Fibroblast of peridontal ligament (primary cell): ENCODE measurements around the gene KCTD8.

ENCODE experiments used
- DNase-seq: peaks from one replicate; pipeline ENCODE4 v3.0.0-alpha.2; 2010; ENCODE audit errors: extremely low read depth

Gene KCTD8

DNA sequence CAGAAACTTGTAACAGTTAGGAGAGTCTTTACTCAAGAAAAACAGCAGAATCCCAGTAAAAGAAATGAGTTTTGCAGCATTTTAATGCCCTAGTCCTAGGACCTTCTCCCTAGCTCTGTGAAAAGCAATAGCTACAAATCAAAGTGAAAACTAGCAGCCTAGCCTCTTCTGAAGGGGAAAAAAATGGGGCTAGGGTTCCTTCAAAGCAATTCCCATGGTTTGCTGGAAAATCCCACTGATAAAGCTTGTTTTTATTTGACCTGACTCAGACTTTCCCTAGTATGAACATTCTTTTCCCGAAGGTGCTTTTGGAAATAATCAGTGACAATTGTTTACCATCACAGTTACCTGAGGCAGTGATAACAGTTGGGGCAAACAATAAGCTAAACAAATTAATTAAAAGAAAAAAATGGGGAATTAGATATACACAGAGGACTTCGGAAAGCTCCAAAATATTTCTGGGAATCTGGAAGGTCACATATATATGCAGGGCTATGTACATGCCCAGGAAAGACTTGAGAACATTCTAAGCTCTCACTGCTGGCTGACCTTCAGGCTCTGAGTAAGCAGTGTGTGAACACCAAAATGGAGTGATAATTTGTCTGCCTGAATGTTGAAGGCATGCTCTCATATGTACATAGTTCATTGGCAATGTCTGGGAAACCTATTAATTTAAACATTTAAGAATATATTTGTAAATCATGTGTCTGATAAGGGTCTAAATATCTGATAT is 285.9 kb downstream of the KCTD8 start:
- no peak for DNase-seq

DNA sequence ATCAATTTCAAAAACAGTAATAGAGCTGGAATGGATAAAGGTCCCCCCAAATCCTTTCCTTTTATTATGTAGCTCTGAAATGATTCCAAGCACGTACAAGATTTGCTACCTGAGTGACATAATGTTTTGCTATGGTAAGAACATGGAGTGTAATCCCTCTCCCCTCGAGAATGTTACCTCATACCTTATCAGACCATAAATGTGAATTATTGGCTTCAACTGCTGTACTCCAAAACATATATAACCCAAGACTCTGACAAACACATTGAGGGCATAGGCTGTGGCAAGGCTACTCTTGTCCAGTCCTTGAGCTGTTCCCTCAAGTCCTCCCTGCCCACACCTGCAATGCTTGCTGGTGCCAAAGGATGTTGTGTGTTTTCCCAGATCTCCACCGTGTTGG is 286.9 kb downstream of the KCTD8 start:
- no peak for DNase-seq

DNA sequence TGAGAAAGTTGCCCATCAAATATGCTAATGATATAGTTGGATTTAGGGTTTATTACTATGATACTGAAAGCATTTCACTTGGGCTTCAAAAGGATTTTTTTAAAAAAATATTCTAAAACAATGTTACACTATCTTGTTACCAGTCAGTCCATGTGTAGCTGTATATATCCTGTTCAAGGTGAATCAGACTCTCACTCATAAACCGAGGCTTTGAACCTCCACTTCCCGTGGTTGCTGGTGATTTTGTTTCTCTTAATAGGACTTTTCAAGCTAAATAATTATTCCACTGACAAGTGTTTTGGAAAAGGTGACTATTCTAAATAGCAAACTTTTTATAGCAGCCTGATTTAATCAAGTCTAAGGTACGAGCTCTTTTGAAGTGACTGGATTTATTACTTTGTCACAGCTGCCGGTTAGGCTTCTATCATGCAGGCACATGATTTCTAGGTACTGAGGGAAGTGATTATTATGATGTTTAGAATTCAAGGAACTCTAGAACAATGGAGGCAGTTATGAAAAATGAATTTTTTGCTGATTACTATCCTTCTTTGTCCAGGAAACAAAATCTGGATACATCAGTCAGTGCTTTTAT is 287.7 kb downstream of the KCTD8 start:
- no peak for DNase-seq

DNA sequence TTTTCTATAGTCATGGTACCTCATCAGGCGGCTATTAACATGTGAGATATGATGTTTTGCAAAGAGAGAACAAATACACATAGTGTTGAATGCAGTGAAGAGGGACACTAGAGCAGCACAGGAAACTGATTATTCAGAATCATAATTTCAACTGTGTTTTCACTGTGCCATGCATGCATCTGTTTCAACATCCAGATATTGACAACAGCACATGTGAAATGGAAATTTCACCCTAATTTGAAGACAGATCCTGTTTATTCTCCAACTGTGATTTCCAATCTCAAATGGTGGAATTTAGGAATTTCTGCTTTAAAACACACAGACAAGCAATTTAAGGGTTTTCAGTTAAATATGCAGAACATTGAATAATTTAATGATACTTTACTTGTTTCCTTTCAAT is 288.6 kb downstream of the KCTD8 start:
- no peak for DNase-seq

DNA sequence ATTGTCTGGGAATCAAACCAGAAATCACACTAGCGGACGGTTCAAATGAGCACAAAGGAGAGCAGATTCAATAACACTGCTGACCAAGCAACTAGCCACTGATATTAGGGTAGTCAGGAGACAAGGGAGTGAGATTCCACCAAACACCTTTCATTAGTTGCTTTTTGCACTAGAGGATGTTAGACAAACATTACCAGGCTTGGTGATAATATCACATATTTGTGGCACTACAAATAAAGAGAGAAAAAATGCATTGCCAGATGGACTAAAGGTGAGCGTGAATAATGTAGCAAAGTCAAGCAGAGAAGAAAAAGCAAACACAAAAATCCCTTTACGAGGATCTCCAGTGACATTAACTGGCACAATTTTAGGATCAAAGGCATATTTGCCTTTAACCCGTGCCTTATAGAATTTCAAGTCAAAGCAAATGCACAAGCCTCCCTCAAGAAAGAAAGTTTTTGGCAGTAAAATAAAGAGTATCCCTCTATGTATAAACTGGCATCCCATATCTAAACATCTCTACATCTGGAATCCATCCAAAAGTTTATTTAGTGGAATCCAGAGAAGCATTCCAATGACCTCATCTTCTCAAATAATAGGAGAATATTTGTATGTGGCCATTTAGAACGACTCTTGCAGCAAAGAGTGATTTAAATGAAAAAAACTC is 290.9 kb downstream of the KCTD8 start:
- DNase-seq: no peak

DNA sequence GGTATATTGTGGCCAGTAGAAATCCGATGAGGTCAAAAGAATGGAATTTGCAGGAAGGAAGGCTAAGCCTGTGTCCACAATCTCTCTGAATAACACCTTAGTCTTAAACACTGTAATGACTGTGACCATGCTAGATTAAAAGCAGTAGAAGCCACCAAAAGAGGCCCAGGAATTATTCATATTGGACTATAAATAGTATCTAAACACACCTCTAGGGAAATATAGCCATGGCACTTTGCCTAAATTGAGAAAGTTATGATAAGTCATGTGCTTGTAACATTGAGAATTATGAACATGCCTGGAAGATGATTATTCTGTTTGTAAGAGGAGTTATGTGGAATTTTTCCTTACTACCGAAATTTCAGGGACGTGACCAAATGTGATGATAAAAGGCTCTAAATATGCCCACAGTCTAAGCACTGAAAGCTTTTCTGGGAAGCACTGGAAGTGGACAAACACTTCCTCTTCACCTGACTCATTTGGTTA is 298.5 kb downstream of the KCTD8 start:
- DNase-seq: no peak

DNA sequence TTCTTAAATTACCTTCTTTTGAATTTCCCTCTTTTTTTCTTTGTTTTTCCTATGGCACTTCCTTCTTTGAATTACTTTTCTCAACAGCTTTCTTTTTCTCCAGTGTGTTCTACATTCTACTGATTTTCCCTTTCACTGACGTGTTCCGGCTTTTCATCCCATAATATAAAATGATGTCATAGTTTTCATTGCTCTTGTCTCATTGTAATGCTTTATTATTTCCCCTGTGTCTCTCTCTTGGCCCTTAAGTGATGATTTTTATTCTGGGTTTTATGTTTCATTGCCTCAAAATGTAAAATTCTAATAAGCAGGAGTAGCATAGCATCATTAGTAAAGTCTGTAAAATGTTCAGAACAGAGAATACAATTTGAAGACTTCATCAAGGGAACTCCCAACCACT is 299.3 kb downstream of the KCTD8 start:
- DNase-seq: no peak

DNA sequence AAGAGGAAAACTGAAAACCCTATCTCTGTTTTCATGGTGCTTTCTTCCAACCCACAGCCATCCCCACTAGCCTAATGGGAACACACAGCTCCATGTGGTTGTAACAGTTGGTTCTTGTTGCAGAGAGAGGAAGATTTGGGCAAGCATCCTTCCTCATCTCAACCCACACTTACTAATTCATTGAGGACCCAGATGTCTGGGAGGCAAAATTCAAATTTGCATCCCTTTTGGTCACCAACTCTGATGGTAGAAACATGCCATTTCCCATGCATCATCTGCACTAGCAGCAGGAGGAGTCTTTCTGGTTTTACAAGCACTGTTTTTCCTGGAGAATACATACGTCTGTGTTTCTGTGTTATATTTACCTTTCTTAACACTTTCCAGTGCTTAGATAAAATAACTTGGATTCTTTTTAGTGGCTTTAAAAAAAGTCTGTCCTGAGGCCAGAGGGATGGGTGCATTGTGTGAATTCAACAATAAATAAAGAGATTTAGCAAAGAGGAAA is 301.0 kb downstream of the KCTD8 start:
- DNase-seq: no peak

DNA sequence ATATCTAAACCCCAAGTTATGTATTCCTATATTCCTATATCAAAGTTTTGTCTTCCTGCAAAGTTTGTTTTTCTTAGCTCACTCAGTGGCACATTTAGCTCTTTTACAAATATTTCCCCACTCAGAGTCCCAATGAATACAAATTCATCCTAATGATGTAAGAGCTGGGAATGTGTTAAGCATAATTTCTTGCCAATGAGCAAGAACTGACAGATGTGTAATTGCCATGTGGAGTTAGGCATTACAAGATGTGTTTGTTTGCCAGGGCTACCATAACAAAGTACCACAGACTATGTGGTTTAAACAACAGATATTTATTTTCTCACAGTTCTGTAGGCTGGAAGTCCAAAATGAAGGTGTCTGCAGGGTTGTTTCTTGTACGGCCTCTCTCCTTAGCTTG is 302.1 kb downstream of the KCTD8 start:
- DNase-seq: no peak

DNA sequence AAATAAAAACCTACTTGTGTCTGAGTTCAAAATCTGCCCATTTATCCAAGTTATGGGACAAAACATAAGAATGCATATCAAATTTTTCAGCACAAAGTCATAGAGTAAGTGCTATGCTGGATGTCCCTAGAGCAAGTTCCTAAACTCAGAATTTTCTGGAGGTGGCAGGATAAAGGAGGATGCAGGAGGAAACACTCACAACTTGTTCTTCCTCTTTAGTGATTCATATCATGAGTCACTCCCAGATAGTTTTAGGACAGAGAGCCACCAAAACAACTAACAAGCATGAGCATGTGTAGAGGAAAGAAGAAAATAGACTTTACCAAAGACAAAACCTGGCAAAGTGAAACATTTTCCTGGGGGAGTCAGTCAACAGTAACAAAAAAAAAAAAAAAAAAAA is 302.7 kb downstream of the KCTD8 start:
- DNase-seq: no peak

DNA sequence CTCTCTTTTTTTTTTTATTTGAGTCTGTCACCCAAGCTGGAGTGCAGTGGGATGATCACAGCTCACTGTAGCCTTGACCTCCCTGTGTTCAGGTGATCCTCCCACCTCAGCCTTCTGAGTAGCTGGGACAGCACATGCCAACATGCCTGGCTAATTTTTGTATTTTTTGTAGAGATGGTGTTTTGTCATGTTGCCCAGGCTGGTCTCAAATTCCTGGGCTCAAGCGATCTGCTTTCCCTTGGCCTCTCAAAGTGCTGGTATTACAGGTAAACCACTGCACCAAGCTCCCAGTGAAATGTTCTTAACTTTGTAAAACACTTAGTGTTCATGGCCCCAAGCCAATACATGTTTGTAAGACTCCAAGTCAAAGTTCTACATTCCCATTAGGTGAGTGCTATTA is 316.1 kb downstream of the KCTD8 start:
- DNase-seq: no peak
